GM19035 (cell line): Measurements from ENCODE around the gene LPIN1.
"Not testable (repeated sequence)": the region's sequence is repeated elsewhere in the genome, so short reads cannot be mapped to it uniquely, and the experiment has no call there.

Experiments used
- ATAC-seq: cut with Tn5 transposase; IDR thresholded peaks from one replicate; pipeline ENCODE4 v1.9.1; 2021; ENCODE audit not compliant: unreplicated experiment

LPIN1 gene

GRCh38 chr2:11809586-11810236 lies 63.3 kb downstream of the LPIN1 start:
- no peak for ATAC-seq

- no peak for ATAC-seq
Measured at GRCh38 chr2:11810237-11810977, 64.0 kb downstream of the LPIN1 start.

- no peak for ATAC-seq
Measured at GRCh38 chr2:11811036-11811654, 64.7 kb downstream of the LPIN1 start.

GRCh38 chr2:11812466-11813248 lies 66.2 kb downstream of the LPIN1 start:
- ATAC-seq, result no peak

- ATAC-seq, result not testable (repeated sequence)
Measured at GRCh38 chr2:11813345-11813744, 66.9 kb downstream of the LPIN1 start.

GRCh38 chr2:11813951-11814350 lies 67.5 kb downstream of the LPIN1 start:
- ATAC-seq, result no peak

- no peak for ATAC-seq
Measured at GRCh38 chr2:11814979-11815510, 68.6 kb downstream of the LPIN1 start.

- ATAC-seq, result not testable (repeated sequence)
Measured at GRCh38 chr2:11816935-11817334, 70.5 kb downstream of the LPIN1 start.

- ATAC-seq, result no peak
Measured at GRCh38 chr2:11819235-11819729, 72.8 kb downstream of the LPIN1 start.

- ATAC-seq, result no peak
Measured at GRCh38 chr2:11820650-11821049, 74.2 kb downstream of the LPIN1 start.

- ATAC-seq, result no peak
Measured at GRCh38 chr2:11821705-11822104, 75.3 kb downstream of the LPIN1 start.

- ATAC-seq, result not testable (repeated sequence)
Measured at GRCh38 chr2:11822359-11822745, 75.9 kb downstream of the LPIN1 start.

- no peak for ATAC-seq
Measured at GRCh38 chr2:11822746-11823451, 76.5 kb downstream of the LPIN1 start.

GRCh38 chr2:11824901-11825828 lies 78.7 kb downstream of the LPIN1 start:
- ATAC-seq, result no peak

GRCh38 chr2:11827547-11827946 lies 81.1 kb downstream of the LPIN1 start:
- ATAC-seq, result no peak

GRCh38 chr2:11828933-11829323 lies 82.5 kb downstream of the LPIN1 start:
- ATAC-seq, result no peak

- ATAC-seq, result peak; percentile 32
Measured at GRCh38 chr2:11829324-11829946, 83.0 kb downstream of the LPIN1 start.

- ATAC-seq, result peak; percentile 81
Measured at GRCh38 chr2:11829947-11830707, 83.7 kb downstream of the LPIN1 start.
